Uterus (tissue), 4 donors: ENCODE results near the gene RET. TPM values are rescaled to one million over a fixed set of nuclear protein-coding genes. Genes with fewer than 3 reads are reported as not detected.

Experiments
- DNase-seq, 2 donors: peaks; one replicate each; pipeline ENCODE4 v3.0.0-alpha.2; 2019 to 2020
- H3K27ac ChIP-seq, 2 donors: fragments of 200-600 bp; sonication (generic); 1 replicate in 1 of 2; 2 replicates in 1 of 2; pipeline ENCODE4 v1.5.1; 2016 to 2018
- H3K27me3 ChIP-seq, 2 donors: fragments of 200-600 bp; sonication (generic); one replicate each; pipeline ENCODE4 v1.5.1; 2018 to 2019; ENCODE audit warnings: control low read depth in 1 of 2
- H3K36me3 ChIP-seq, 2 donors: fragments of 200-600 bp; sonication (generic); one replicate each; pipeline ENCODE4 v1.5.1; 2019; ENCODE audit warnings: control low read depth in 1 of 2
- H3K4me1 ChIP-seq, 2 donors: fragments of 200-600 bp; sonication (generic); one replicate each; pipeline ENCODE4 v1.5.1; 2018 to 2019; ENCODE audit warnings: control low read depth in 1 of 2
- H3K4me3 ChIP-seq, 2 donors: fragments of 200-600 bp; sonication (generic); 1 replicate in 1 of 2; 2 replicates in 1 of 2; pipeline ENCODE4 v1.5.1; 2018 to 2019; ENCODE audit warnings: mild to moderate bottlenecking in 1 of 2
- H3K9me3 ChIP-seq, 2 donors: fragments of 200-600 bp; sonication (generic); one replicate each; pipeline ENCODE4 v1.5.1; 2019; ENCODE audit warnings: control low read depth in 1 of 2
- POLR2A ChIP-seq, 2 donors: fragments of 450-650 bp; IDR thresholded peaks; one replicate each; pipeline ENCODE4 v1.6.1; 2016; ENCODE audit warnings: antibody characterized with exemption in 2 of 2, mild to moderate bottlenecking in 1 of 2, moderate library complexity in 1 of 2
- intact Hi-C: fragments of 100-400 bp; cut with DNase I; formaldehyde crosslinking; loops from one replicate; pipeline ENCODE4 v1.15.1; 2023; ENCODE audit warnings: low total_unique reads
- total RNA-seq, 4 donors: library from RNA; depleted of rRNA in 3 of 4; stranded (reverse); fragments of >200 nt in 3 of 4; gene quantifications; one replicate each; pipeline versions ENCODE4 v1.1.0 to v1.2.4, GENCODE V29; 2014 to 2023
- TF ChIP-seq, protein P1 (sequence below), 4 experiments: fragments of 200-600 bp in 2 of 4; fragments of 450-650 bp in 2 of 4; sonication (generic) in 2 of 4; IDR thresholded peaks; one replicate each; pipeline ENCODE4 v1.5.1; 2016 to 2019; ENCODE audit warnings: antibody characterized with exemption in 4 of 4, mild to moderate bottlenecking in 2 of 4, moderate library complexity in 1 of 4
- donor health status: DM: yes; HTN: yes; CAD: no.

The RET gene
- total RNA-seq, 4 donors from 2014 or later, result under 0.01 to 6.3 (median 1.0) TPM

GRCh38 chr10:43042503-43043341, 34.1 kb upstream of the RET start:
- intact Hi-C loops, result no loop called here
- peak in 1 of 2 donors; percentile 6 for DNase-seq
- Histone ChIP-seq H3K4me3 (no peak overlapping the region), H3K36me3 (no peaks in the 10 kb centered on the region), H3K27ac (no peak overlapping the region), H3K9me3 (no peaks in the 10 kb centered on the region), H3K4me1 (no peaks in the 10 kb centered on the region), H3K27me3 (no peaks in the 10 kb centered on the region)
- TF ChIP-seq, protein P1, sequence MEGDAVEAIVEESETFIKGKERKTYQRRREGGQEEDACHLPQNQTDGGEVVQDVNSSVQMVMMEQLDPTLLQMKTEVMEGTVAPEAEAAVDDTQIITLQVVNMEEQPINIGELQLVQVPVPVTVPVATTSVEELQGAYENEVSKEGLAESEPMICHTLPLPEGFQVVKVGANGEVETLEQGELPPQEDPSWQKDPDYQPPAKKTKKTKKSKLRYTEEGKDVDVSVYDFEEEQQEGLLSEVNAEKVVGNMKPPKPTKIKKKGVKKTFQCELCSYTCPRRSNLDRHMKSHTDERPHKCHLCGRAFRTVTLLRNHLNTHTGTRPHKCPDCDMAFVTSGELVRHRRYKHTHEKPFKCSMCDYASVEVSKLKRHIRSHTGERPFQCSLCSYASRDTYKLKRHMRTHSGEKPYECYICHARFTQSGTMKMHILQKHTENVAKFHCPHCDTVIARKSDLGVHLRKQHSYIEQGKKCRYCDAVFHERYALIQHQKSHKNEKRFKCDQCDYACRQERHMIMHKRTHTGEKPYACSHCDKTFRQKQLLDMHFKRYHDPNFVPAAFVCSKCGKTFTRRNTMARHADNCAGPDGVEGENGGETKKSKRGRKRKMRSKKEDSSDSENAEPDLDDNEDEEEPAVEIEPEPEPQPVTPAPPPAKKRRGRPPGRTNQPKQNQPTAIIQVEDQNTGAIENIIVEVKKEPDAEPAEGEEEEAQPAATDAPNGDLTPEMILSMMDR (IDR thresholded peaks at IDR 0.05), result no peak
- TF ChIP-seq POLR2A (IDR thresholded peaks at IDR 0.05), result no peak

DNA sequence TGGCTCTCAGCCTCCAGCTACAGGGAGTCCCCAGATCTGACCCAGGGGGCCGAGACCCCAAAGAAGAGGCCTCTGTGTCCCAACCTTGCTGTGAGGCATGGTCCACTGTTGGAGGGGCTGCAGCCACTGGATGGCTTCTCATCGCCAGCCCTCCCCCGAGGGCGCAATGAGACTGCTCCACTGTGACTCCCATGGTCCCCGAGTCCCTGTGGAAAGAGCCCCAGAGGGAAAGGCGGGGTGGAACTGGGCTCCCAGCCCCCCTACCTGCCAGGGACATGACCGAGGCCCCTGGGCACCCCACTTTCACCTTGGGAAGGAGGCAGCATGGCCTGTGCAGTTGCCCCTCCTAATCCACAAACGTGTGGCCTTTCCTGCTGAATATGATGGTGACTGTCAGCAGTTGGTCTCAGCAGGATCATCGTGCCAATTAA, 33.5 kb upstream of the RET start:
- H3K4me3 ChIP-seq, result no peak overlapping the region
- no peak overlapping the region for H3K27ac ChIP-seq
- no peaks in the 10 kb centered on the region for H3K27me3 ChIP-seq
- H3K36me3 ChIP-seq, result no peaks in the 10 kb centered on the region
- TF ChIP-seq, protein P1 (IDR thresholded peaks at IDR 0.05), result no peak
- TF ChIP-seq POLR2A (IDR thresholded peaks at IDR 0.05), result no peak
- intact Hi-C loops, result no loop called here
- no peaks in the 10 kb centered on the region for H3K9me3 ChIP-seq
- no peaks in the 10 kb centered on the region for H3K4me1 ChIP-seq
- DNase-seq, result peak in 1 of 2 donors; percentile 3

DNA sequence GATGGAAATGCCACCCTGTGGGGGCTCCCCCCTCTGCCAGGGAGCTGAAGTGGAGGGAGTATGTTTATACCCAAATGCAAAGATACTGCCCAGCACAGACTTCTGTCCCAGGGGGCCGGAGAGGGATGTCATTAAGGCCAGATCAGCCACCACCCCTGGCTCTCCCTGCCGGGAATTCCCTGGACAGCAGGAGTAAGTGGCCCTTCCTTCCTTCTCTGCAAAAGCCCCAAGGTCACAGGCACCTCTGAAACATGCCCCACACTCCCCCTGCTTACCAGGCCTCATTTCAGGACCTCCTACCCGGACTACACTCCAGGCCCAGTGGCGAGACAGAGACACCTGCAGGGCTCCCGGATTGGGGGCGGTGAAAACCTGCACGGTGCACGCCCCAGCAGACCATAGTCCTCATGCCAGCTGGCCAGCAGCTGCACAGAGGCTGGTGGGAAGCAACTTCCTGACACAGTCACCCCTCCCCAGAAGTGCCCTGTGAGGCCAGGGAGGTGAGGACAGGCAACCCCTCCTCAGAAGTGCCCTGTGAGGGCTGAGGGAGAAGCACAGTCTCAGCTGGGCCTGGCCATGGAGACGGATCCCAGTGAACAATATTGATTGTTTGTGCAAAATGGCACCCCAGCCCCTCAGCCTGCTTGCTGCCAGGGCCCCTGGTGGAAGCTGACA, 33.0 kb upstream of the RET start:
- Histone ChIP-seq H3K27ac (no peak overlapping the region), H3K36me3 (no peaks in the 10 kb centered on the region), H3K4me3 (no peak overlapping the region), H3K27me3 (no peaks in the 10 kb centered on the region), H3K4me1 (no peaks in the 10 kb centered on the region), H3K9me3 (no peaks in the 10 kb centered on the region)
- peak in 1 of 2 donors; percentile 5 for DNase-seq
- TF ChIP-seq, protein P1 (IDR thresholded peaks at IDR 0.05), result no peak
- TF ChIP-seq POLR2A (IDR thresholded peaks at IDR 0.05), result no peak
- intact Hi-C loops, result no loop called here

DNA sequence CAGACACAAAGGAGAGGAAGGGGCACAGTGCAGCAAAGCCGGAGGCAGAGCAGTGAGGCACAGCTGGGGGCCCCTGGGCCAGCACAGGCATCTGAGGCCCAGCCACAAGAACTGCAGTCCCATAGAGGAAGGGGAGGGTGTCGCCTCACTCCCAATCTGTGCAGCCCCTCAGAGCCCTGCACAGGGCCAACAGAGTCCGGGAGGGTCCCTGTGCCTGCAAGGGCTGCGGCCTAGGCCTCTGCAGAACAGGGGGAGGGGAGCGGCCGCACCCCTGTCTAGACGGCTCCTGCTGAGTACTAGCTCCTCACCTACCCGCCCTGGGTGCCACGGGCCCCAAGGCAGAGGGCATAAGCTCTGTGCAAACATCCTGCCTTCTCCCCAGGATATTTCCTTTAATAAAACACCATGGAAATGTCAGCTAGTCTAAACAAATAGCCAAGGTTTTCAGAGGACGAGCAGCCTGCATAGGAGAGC, 32.4 kb upstream of the RET start:
- Histone ChIP-seq H3K36me3 (no peaks in the 10 kb centered on the region), H3K27me3 (no peaks in the 10 kb centered on the region), H3K9me3 (no peaks in the 10 kb centered on the region), H3K4me3 (no peak overlapping the region), H3K4me1 (no peaks in the 10 kb centered on the region), H3K27ac (no peak overlapping the region)
- intact Hi-C loops, result no loop called here
- TF ChIP-seq POLR2A (IDR thresholded peaks at IDR 0.05), result no peak
- TF ChIP-seq, protein P1 (IDR thresholded peaks at IDR 0.05), result no peak
- DNase-seq, result no peak
